Central memory CD8-positive, alpha-beta T cell (primary cell): ENCODE measurements around the gene IFI30.
"Not testable (repeated sequence)": the region's sequence is repeated elsewhere in the genome, so short reads cannot be mapped to it uniquely, and the experiment has no call there.

Experiments used
- ATAC-seq: fragments of 150-1000 bp; cut with Tn5 transposase; replicated peaks from 2 replicates; pipeline ENCODE4 v1.10.0; 2022; ENCODE audit warnings: mild to moderate bottlenecking, moderate FRiP score, moderate number of reproducible peaks; ENCODE audit not compliant: poor library complexity, severe bottlenecking; ENCODE audit errors: extremely low read depth
- DNase-seq, 2 donors: peaks; one replicate each; pipeline ENCODE4 v3.0.0; 2021; ENCODE audit warnings: low spot score in 2 of 2
- H3K27ac Mint-ChIP-seq: one replicate; pipeline ENCODE4 v1.8.0; 2022; ENCODE audit warnings: low read depth, mild to moderate bottlenecking, moderate library complexity, mixed read lengths
- H3K27me3 Mint-ChIP-seq: one replicate; pipeline ENCODE4 v1.8.0; 2022; ENCODE audit warnings: mixed read lengths
- H3K36me3 Mint-ChIP-seq: one replicate; pipeline ENCODE4 v1.8.0; 2022; ENCODE audit warnings: mild to moderate bottlenecking, moderate library complexity, mixed read lengths; ENCODE audit not compliant: insufficient read depth
- H3K4me1 Mint-ChIP-seq: one replicate; pipeline ENCODE4 v1.8.0; 2022; ENCODE audit warnings: mixed read lengths
- H3K4me3 Mint-ChIP-seq: one replicate; pipeline ENCODE4 v1.8.0; 2022; ENCODE audit warnings: mild to moderate bottlenecking, moderate library complexity, mixed read lengths
- H3K9me3 Mint-ChIP-seq: one replicate; pipeline ENCODE4 v1.8.0; 2022; ENCODE audit warnings: mixed read lengths

The IFI30 gene

DNA sequence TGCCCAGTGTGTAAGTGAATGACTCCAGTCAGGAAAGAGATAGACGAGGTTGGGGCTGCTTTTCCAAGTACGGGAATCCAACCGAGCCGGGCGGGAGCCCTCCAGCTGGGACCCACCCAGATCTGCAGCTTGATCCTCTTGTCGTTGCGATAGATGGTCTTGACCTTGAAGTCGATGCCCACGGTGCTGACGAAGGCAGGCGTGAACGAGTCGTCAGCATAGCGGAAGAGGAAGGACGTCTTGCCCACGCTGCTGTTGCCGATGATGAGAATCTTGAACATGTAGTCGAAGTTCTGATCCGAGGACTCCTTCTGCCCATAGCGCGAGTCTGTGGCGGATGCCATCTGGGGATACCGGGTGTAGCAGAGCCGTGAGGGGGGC is 28.8 kb downstream of the IFI30 start:
- H3K4me3 Mint-ChIP-seq: peak overlapping the region; percentile 86
- no peaks in the 10 kb centered on the region for H3K27me3 Mint-ChIP-seq
- H3K9me3 Mint-ChIP-seq: no peaks in the 10 kb centered on the region
- peaks cover 30% of the 10 kb centered on the region for H3K4me1 Mint-ChIP-seq
- H3K27ac Mint-ChIP-seq: no peak overlapping the region
- H3K36me3 Mint-ChIP-seq: peaks cover 11% of the 10 kb centered on the region
- ATAC-seq (no peak), DNase-seq (no peak)

GRCh38 chr19:18202778-18203407 is 29.3 kb downstream of the IFI30 start:
- H3K27me3 Mint-ChIP-seq: no peaks in the 10 kb centered on the region
- ATAC-seq (no peak), DNase-seq (no peak)
- H3K4me3 Mint-ChIP-seq: peak overlapping the region; percentile 86
- no peak overlapping the region for H3K27ac Mint-ChIP-seq
- peaks cover 11% of the 10 kb centered on the region for H3K36me3 Mint-ChIP-seq
- no peaks in the 10 kb centered on the region for H3K9me3 Mint-ChIP-seq
- peaks cover 30% of the 10 kb centered on the region for H3K4me1 Mint-ChIP-seq

DNA sequence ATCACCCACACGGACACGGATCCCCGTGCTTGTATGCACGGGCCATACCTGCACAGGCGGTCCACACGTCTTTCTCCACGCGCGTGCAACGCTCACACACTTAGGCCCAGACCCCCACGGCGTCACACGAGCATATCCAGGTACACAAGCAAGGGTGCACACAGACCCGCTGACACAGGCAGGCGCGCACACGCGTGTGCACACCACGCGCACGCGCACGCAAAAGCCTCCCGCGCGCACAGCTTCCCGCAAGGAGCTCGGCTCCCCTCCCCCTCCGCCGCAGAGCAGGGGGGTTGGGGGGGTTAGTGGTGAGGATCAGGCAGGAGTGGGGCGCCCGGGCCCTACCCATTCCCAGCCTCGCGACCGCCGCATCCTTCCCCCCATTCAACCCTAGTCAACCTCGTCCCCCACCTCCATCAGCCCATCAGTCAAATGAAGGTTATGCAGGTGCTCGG is 29.8 kb downstream of the IFI30 start:
- DNase-seq (no peak), ATAC-seq (peak; percentile 30)
- Mint-ChIP-seq H3K27ac (peak overlapping the region; percentile 91), H3K27me3 (peaks cover 2% of the 10 kb centered on the region), H3K4me3 (peak overlapping the region; percentile 86), H3K9me3 (no peaks in the 10 kb centered on the region), H3K4me1 (peaks cover 30% of the 10 kb centered on the region), H3K36me3 (peaks cover 11% of the 10 kb centered on the region)

GRCh38 chr19:18203863-18204393 is 30.3 kb downstream of the IFI30 start, which contains the start of gene RAB3A:
Gene RAB3A (minus strand): TSS chr19:18204042. CDS start chr19:18202740, 1,302 bp downstream.
- DNase-seq (peak; percentile 96 to 99), ATAC-seq (peak; percentile 90)
- H3K27me3 Mint-ChIP-seq: peaks cover 7% of the 10 kb centered on the region
- no peaks in the 10 kb centered on the region for H3K9me3 Mint-ChIP-seq
- H3K27ac Mint-ChIP-seq: peak within 1 kb of the TSS; percentile 91
- H3K4me3 Mint-ChIP-seq: peak within 1 kb of the TSS; percentile 86
- H3K4me1 Mint-ChIP-seq: peaks cover 30% of the 10 kb centered on the region
- peaks cover 11% of the 10 kb centered on the region for H3K36me3 Mint-ChIP-seq

DNA sequence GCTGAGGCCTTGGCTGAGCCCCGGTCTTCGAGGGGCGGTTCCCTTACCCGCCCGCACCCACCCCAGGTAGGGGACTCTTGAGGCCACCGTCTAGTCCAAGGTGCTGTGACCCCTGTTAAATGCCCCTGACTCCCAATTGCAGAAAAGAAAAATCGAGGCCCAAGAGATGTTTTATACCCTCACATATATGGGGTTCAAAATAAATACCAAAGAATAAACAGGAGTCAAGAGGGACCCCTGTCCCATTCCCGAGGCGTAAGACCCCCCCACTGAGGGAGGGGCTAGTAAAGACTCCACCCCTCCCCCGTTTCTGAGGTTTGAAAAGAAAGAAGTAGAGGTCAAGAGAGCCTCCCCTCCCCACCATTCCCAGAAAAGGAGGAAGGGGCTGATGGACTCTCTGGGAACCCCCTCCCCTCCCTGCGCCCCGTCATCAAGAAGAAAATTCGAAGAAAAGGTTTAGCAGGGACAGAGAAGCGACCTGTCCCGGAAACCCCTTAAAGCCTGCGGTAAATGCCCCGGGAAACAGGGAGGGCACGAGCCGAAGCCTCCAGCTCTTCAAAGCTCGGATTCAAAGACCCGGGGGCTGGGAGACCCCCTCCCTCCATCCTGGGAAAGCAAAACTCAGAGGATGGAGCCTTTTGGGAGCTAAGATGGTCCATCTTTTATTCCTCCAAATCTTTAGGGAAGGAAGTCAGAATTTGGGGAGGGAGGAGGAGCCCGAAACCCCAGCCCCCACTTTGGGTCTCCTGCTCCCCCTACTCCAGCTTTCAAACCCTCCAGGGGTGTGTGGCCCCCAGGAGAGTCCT is 31.0 kb downstream of the IFI30 start:
- DNase-seq: no peak
- H3K4me1 Mint-ChIP-seq: peaks cover 30% of the 10 kb centered on the region
- H3K9me3 Mint-ChIP-seq: no peaks in the 10 kb centered on the region
- ATAC-seq: no peak
- H3K4me3 Mint-ChIP-seq: peak overlapping the region; percentile 86
- H3K36me3 Mint-ChIP-seq: peaks cover 12% of the 10 kb centered on the region
- peaks cover 12% of the 10 kb centered on the region for H3K27me3 Mint-ChIP-seq
- peak overlapping the region; percentile 91 for H3K27ac Mint-ChIP-seq

DNA sequence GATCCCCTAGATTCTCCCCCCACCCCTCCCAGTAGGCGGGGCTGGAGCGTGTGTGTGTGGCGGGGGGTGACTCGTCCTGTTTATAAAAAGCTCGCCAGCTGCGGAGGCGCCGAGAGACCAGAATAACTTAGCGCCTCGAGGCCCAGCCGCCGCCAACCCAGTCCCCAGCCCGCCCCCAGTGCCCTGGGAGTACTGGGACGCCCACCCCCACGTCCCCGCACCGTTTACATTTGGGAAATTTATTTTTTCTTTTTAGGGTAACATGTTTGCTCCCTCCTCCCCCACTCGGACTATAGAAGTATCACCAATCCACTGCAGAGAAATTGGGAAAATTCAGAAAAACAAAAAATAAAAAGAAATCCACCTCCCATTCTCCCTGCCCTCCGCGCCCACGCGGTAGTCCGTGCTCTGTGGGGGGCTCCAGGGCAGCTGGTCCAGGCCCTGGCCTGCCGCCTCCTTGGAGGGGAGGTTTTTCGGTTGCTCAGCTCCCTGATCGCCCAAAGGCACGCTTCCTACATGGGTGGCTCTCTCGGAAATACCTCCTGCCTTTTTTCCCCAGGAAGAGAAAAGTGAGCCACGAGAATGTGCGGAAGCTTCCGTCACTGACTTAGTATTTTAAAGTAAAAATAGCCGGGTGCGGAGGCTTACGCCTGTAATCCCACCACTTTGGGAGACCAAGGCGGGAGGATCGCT is 31.7 kb downstream of the IFI30 start:
- no peaks in the 10 kb centered on the region for H3K9me3 Mint-ChIP-seq
- H3K4me1 Mint-ChIP-seq: peaks cover 30% of the 10 kb centered on the region
- ATAC-seq: no peak
- peaks cover 10% of the 10 kb centered on the region for H3K36me3 Mint-ChIP-seq
- H3K4me3 Mint-ChIP-seq: peak overlapping the region; percentile 86
- no peak overlapping the region for H3K27ac Mint-ChIP-seq
- peaks cover 20% of the 10 kb centered on the region for H3K27me3 Mint-ChIP-seq
- DNase-seq: no peak

DNA sequence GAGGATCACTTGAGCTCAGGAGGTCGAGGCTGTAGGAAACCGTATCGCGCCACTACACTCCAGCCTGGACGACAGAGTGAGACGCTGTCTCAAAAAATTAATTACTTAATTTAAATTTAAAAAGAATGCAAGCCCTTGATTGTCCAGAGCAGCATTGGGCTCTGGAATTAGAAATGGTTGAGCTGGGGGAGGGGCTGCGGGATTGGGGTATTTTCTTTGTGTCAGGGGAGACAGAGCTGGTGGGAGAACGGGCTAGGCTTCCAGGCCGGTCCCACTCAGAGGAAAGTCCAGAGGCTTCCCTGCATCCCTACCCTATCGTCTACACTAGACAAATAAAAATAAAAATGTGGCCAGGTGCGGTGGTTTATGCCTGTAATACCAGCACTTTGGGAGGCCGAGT is 32.4 kb downstream of the IFI30 start:
- DNase-seq (no peak), ATAC-seq (no peak)
- H3K36me3 Mint-ChIP-seq: peaks cover 10% of the 10 kb centered on the region
- no peak overlapping the region for H3K27ac Mint-ChIP-seq
- no peak overlapping the region for H3K4me3 Mint-ChIP-seq
- peaks cover 30% of the 10 kb centered on the region for H3K4me1 Mint-ChIP-seq
- H3K9me3 Mint-ChIP-seq: no peaks in the 10 kb centered on the region
- H3K27me3 Mint-ChIP-seq: peaks cover 27% of the 10 kb centered on the region

DNA sequence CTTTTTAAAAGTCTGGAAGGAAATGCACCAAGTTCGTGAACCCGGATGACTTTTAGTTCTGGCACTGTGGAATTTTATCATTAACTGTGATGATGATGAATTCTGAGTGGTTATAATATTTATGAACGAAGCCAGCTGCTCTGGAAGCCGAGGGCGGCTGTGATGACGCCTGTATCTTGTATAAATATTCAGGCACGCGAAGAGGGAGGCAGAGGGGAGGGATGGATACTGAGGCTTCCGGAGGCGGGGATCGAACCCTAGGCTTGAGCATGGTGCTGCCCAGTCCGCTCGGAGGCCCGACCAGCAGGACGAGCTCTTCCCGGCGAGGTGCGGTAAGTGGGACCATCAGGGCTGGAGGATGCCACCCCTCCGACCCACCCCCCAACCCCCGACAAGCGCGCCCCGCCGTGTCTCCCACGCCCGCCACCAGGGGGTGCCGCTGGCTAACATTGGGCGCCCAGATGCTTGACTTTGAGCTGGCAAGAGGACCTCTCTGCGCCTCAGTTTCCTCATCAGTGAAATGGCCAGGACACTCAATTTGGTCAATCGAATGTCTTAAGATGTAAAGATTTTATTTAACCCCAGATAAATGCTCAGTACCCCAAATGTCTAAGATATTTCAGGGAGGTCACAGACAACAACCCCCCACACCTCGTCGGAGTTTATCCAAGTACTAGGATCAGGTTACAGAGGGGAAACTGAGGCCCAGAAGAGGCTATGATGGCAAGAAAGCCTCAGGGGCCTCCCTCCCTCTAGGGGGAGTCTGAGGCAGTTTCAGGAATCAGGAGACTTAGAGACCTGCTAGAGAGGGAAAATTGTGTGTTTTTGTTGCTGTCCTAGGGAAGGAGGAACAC is 34.7 kb downstream of the IFI30 start:
- no peaks in the 10 kb centered on the region for H3K9me3 Mint-ChIP-seq
- H3K4me3 Mint-ChIP-seq: no peak overlapping the region
- H3K27me3 Mint-ChIP-seq: peaks cover 34% of the 10 kb centered on the region
- no peak for ATAC-seq
- H3K4me1 Mint-ChIP-seq: peaks cover 16% of the 10 kb centered on the region
- no peak overlapping the region for H3K27ac Mint-ChIP-seq
- H3K36me3 Mint-ChIP-seq: peaks cover 8% of the 10 kb centered on the region
- DNase-seq: no peak

DNA sequence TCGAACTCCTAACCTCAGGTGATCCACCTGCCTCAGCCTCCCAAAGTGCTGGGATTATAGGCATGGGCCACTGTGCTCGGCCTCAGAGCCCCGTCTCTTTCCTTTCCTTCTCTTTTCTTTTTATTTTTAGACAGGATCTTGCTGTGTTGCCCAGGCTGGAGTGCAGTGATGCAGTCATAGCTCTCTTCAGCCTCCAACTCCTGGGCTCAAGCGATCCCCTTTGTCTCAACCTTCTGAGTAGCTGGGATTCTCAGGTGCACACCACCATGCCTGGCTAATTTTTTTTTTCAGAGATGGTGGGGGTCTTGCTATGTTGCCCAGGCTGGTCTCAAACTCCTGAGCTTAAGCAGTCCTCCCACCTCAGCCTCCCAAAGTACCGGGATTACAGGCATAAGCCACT is 36.3 kb downstream of the IFI30 start:
- H3K4me1 Mint-ChIP-seq, DNase-seq, H3K36me3 Mint-ChIP-seq, ATAC-seq, H3K27ac Mint-ChIP-seq, H3K4me3 Mint-ChIP-seq, H3K9me3 Mint-ChIP-seq: not testable (repeated sequence)
- H3K27me3 Mint-ChIP-seq: peaks cover 34% of the 10 kb centered on the region

DNA sequence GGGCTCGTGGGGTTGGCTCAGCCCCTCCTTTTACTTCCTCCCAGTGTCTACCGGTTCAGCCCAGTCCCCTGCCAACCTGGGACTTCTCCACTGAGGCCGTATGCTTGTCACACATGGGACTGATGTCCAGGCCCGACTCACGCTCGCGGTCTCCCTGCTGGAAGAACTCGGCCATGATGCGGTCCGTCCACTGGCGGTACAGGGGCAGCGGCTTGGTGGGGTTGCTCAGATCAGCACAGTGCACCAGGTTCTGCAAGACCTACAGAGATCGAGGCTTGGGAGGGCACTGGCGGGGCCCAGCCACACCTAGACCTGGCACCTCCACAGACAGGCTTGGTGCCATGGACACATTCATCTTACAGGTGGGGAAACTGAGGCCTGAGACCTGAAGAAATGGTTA is 38.1 kb downstream of the IFI30 start:
- Mint-ChIP-seq H3K27me3 (peaks cover 34% of the 10 kb centered on the region), H3K4me3 (no peak overlapping the region), H3K4me1 (no peaks in the 10 kb centered on the region), H3K9me3 (no peaks in the 10 kb centered on the region), H3K27ac (no peak overlapping the region), H3K36me3 (peaks cover 2% of the 10 kb centered on the region)
- ATAC-seq: no peak
- DNase-seq: no peak

DNA sequence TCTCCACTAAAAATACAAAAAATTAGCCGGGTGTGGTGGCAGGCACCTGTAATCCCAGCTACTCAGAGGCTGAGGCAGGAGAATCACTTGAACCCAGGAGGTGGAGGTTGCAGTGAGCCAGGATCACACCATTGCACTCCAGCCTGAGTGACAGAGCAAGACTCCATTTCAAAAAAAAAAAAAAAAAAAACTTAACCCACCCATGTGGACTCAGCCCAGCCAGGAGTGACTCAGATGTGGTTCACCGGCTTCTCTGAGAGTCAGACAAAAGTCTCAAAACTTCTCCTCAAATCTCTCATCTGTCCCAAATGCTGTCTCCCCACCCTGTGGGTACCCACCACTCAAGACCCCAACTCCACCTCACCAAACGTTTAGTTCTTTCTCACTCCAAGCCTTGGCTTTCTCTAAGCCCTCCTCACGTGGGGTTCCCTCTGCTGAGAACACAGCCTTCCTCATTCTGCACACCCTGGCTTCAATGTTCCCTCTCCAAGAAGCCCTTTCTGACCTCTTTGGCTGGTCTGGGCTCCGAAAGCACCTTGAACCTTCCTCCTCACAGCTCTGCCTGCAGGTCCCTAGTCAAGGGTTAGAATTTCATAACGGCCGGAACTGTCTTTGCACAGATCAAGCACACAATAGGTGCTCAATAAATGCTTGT is 41.3 kb downstream of the IFI30 start:
- ATAC-seq: peak; percentile 56
- Mint-ChIP-seq H3K36me3 (no peaks in the 10 kb centered on the region), H3K27ac (no peak overlapping the region), H3K9me3 (no peaks in the 10 kb centered on the region), H3K4me1 (peaks cover 3% of the 10 kb centered on the region), H3K27me3 (peaks cover 24% of the 10 kb centered on the region), H3K4me3 (no peak overlapping the region)
- DNase-seq: no peak
